Measurements from ENCODE around the gene MICAL2.

GRCh38 chr11:12219757-12220156 is 109.4 kb downstream of the MICAL2 start:
- TF ChIP-seq, protein P1, sequence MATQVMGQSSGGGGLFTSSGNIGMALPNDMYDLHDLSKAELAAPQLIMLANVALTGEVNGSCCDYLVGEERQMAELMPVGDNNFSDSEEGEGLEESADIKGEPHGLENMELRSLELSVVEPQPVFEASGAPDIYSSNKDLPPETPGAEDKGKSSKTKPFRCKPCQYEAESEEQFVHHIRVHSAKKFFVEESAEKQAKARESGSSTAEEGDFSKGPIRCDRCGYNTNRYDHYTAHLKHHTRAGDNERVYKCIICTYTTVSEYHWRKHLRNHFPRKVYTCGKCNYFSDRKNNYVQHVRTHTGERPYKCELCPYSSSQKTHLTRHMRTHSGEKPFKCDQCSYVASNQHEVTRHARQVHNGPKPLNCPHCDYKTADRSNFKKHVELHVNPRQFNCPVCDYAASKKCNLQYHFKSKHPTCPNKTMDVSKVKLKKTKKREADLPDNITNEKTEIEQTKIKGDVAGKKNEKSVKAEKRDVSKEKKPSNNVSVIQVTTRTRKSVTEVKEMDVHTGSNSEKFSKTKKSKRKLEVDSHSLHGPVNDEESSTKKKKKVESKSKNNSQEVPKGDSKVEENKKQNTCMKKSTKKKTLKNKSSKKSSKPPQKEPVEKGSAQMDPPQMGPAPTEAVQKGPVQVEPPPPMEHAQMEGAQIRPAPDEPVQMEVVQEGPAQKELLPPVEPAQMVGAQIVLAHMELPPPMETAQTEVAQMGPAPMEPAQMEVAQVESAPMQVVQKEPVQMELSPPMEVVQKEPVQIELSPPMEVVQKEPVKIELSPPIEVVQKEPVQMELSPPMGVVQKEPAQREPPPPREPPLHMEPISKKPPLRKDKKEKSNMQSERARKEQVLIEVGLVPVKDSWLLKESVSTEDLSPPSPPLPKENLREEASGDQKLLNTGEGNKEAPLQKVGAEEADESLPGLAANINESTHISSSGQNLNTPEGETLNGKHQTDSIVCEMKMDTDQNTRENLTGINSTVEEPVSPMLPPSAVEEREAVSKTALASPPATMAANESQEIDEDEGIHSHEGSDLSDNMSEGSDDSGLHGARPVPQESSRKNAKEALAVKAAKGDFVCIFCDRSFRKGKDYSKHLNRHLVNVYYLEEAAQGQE (IDR thresholded peaks at IDR 0.05; ENCODE audit: low read depth): no peak
- TF ChIP-seq CTCF (IDR thresholded peaks at IDR 0.05 in 2 of 3, conservative IDR thresholded peaks at IDR 0.05 in 1 of 3; ENCODE audit: borderline replicate concordance in 1 of 3, insufficient read depth in 1 of 3, low read depth in 2 of 3, low read length in 2 of 3) (no peak), POLR2AphosphoS5 (IDR thresholded peaks at IDR 0.05; ENCODE audit: low read depth, low read length) (no peak), POLR2A (IDR thresholded peaks at IDR 0.05; ENCODE audit: borderline replicate concordance, extremely low read depth, insufficient read depth, insufficient read length) (no peak), EZH2 (IDR thresholded peaks at IDR 0.05) (no peak), CBX3 (IDR thresholded peaks at IDR 0.05; ENCODE audit: low read depth) (no peak), RAD21 (IDR thresholded peaks at IDR 0.05; ENCODE audit: low read depth) (no peak), YY1 (IDR thresholded peaks at IDR 0.05; ENCODE audit: extremely low read depth, insufficient replicate concordance, low read depth, low read length) (no peak), EGR1 (IDR thresholded peaks at IDR 0.05; ENCODE audit: low read depth) (no peak), EZH2phosphoT487 (IDR thresholded peaks at IDR 0.05; ENCODE audit: borderline replicate concordance) (no peak), SIN3A (IDR thresholded peaks at IDR 0.05; ENCODE audit: low read depth) (no peak), JUND (IDR thresholded peaks at IDR 0.05) (no peak)
- TF ChIP-seq, protein P2, sequence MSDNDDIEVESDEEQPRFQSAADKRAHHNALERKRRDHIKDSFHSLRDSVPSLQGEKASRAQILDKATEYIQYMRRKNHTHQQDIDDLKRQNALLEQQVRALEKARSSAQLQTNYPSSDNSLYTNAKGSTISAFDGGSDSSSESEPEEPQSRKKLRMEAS (IDR thresholded peaks at IDR 0.05): no peak

Data from HCT116 (cell line).